CD14-positive monocyte (primary cell): ENCODE data around the gene PDE8B. TPM values are rescaled to one million over a fixed set of nuclear protein-coding genes. Genes with fewer than 3 reads are reported as not detected.

Experiments
- DNase-seq, 3 donors: peaks; one replicate each; pipeline ENCODE4 v3.0.0-alpha.2; 2011 to 2022
- H2AFZ ChIP-seq: 2 replicates; pipeline ENCODE4 v1.6.0; 2012; ENCODE audit warnings: mild to moderate bottlenecking, low read depth, low read length, inconsistent platforms; ENCODE audit not compliant: insufficient read depth, poor library complexity, severe bottlenecking
- H3K27ac ChIP-seq, 2 donors: 1 replicate in 1 of 2; 2 replicates in 1 of 2; pipeline ENCODE4 v1.5.1; 2012 to 2013; ENCODE audit warnings: low read length in 2 of 2, control low read depth in 1 of 2, inconsistent platforms in 1 of 2, low read depth in 1 of 2, mild to moderate bottlenecking in 1 of 2
- H3K27me3 ChIP-seq, 2 donors: one replicate each; pipeline versions ENCODE4 v1.6.0 to v1.6.1; 2011 to 2013; ENCODE audit warnings: low read length in 2 of 2; ENCODE audit not compliant: control insufficient read depth in 2 of 2, insufficient read depth in 2 of 2
- H3K36me3 ChIP-seq, 2 donors: replicated peaks in 1 of 2; 1 replicate in 1 of 2; 2 replicates in 1 of 2; pipeline versions ENCODE4 v1.5.1 to v1.6.1; 2012 to 2013; ENCODE audit warnings: low read length in 2 of 2, control low read depth in 1 of 2, inconsistent platforms in 1 of 2, mild to moderate bottlenecking in 1 of 2; ENCODE audit not compliant: insufficient read depth in 2 of 2, control insufficient read depth in 1 of 2
- H3K4me1 ChIP-seq, 2 donors: 1 replicate in 1 of 2; 2 replicates in 1 of 2; pipeline versions ENCODE4 v1.5.1 to v1.6.1; 2012 to 2013; ENCODE audit warnings: low read length in 2 of 2, control low read depth in 1 of 2, inconsistent platforms in 1 of 2, mild to moderate bottlenecking in 1 of 2, moderate library complexity in 1 of 2; ENCODE audit not compliant: insufficient read depth in 2 of 2, control insufficient read depth in 1 of 2
- H3K4me2 ChIP-seq: replicated peaks from 2 replicates; pipeline ENCODE3; 2012; ENCODE audit warnings: low read length, moderate library complexity, mild to moderate bottlenecking; ENCODE audit not compliant: poor library complexity, severe bottlenecking; ENCODE audit errors: extremely low read depth
- H3K4me3 ChIP-seq, 3 experiments: fragments of 200-600 bp in 1 of 3; sonication (generic) in 1 of 3; replicated peaks in 1 of 3; 1 replicate in 2 of 3; 2 replicates in 1 of 3; pipeline ENCODE4 v1.5.1; 2011 to 2013; ENCODE audit warnings: low read length in 3 of 3, mild to moderate bottlenecking in 3 of 3, control low read depth in 2 of 3, low read depth in 2 of 3, inconsistent platforms in 1 of 3, moderate library complexity in 1 of 3
- H3K79me2 ChIP-seq: 2 replicates; pipeline ENCODE4 v1.6.0; 2012; ENCODE audit warnings: mild to moderate bottlenecking, control low read depth, inconsistent platforms, low read length, moderate library complexity; ENCODE audit not compliant: insufficient read depth
- H3K9ac ChIP-seq: 2 replicates; pipeline ENCODE4 v1.6.0; 2017; ENCODE audit warnings: low read length, mild to moderate bottlenecking; ENCODE audit not compliant: insufficient read depth, poor library complexity, severe bottlenecking
- H3K9me3 ChIP-seq, 2 donors: replicated peaks in 1 of 2; 1 replicate in 1 of 2; 2 replicates in 1 of 2; pipeline versions ENCODE4 v1.5.1 to v1.6.1; 2012 to 2013; ENCODE audit warnings: low read length in 2 of 2, control low read depth in 1 of 2; ENCODE audit not compliant: control insufficient read depth in 1 of 2, insufficient read depth in 1 of 2
- H4K20me1 ChIP-seq: 2 replicates; pipeline ENCODE4 v1.6.0; 2012; ENCODE audit warnings: mild to moderate bottlenecking, low read length, control low read depth, moderate library complexity; ENCODE audit not compliant: insufficient read depth
- H3K27ac Mint-ChIP-seq, 7 donors: one replicate each; pipeline ENCODE4 v1.8.0; 2020; ENCODE audit warnings: mild to moderate bottlenecking in 7 of 7, mixed read lengths in 7 of 7, moderate library complexity in 6 of 7, inconsistent platforms in 2 of 7
- H3K27me3 Mint-ChIP-seq, 3 donors: one replicate each; pipeline ENCODE4 v1.8.0; 2021 to 2022; ENCODE audit warnings: low read depth in 3 of 3, mild to moderate bottlenecking in 3 of 3, mixed read lengths in 3 of 3, moderate library complexity in 3 of 3, inconsistent platforms in 1 of 3
- H3K36me3 Mint-ChIP-seq, 2 donors: one replicate each; pipeline ENCODE4 v1.8.0; 2020; ENCODE audit warnings: mixed read lengths in 2 of 2, inconsistent platforms in 1 of 2, mild to moderate bottlenecking in 1 of 2
- H3K4me1 Mint-ChIP-seq: one replicate; pipeline ENCODE4 v1.8.0; 2020; ENCODE audit warnings: mild to moderate bottlenecking, mixed read lengths
- H3K4me3 Mint-ChIP-seq, 2 donors: one replicate each; pipeline ENCODE4 v1.8.0; 2020; ENCODE audit warnings: mild to moderate bottlenecking in 2 of 2, mixed read lengths in 2 of 2, moderate library complexity in 1 of 2
- H3K9me3 Mint-ChIP-seq, 7 donors: one replicate each; pipeline ENCODE4 v1.8.0; 2020 to 2022; ENCODE audit warnings: mixed read lengths in 7 of 7, mild to moderate bottlenecking in 6 of 7, moderate library complexity in 6 of 7, inconsistent platforms in 2 of 7
- WGBS: methylation state at CpG from one replicate; pipeline ENCODE4 v1.1.5; 2013; ENCODE audit warnings: missing lambda C conversion rate; ENCODE audit not compliant: insufficient coverage; 5-methylcytosine and 5-hydroxymethylcytosine counted together
- intact Hi-C, 2 donors: fragments of 100-400 bp; cut with micrococcal nuclease; formaldehyde crosslinking; loops; one replicate each; pipeline versions ENCODE4 v1.15.0 to v1.15.1; 2023
- polyA plus RNA-seq, 3 donors: library from polyadenylated mRNA; depleted of rRNA in 1 of 3; unstranded in 2 of 3; stranded (reverse) in 1 of 3; fragments of 300-500 nt in 2 of 3; fragments of >200 nt in 1 of 3; fragmentation: Illumina TruSeq in 2 of 3; gene quantifications; 1 replicate in 2 of 3; 2 replicates in 1 of 3; pipeline ENCODE4 v1.2.3, GENCODE V29; 2012 to 2021
- TF ChIP-seq, protein P1 (sequence below): fragments of 200-600 bp; IDR thresholded peaks from one replicate; pipeline ENCODE4 v1.8.0; 2022; ENCODE audit warnings: antibody characterized with exemption, mild to moderate bottlenecking

The PDE8B gene
- polyA plus RNA-seq, 3 donors, result 0.11 to 0.61 (median 0.29) TPM

DNA sequence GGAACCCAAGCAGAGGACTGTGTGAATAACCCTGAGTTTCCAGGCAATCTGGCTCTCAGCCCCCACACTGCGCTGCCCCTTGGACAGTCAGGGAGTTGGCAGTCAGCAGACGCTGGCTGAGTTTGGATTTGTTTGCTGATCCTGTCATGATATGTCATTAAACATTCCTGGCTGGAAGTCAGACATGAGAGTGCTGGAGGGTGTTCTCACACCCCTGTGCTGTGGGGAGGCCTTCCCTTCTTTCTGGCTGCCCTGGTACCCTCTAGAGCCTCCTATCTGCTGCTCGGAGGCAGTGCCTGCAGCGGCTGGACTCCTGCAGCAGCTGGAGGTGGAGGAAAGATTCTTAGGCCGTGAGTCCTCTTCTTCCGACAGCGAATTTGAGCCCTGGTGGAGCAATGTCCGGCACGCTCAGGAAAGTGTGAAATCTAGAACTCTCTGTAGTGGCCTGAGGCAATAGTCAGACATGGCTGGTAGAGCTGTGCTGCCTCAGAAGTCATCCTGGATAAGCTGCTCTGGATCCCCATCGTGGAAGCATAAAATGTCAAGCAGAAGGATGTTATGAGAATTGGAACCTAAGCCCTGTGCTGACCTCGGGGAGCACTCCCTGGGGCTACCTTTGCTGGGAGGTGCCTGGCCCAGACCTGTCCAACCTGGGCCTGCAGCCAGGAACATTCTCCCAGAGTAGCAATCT, 72.0 kb downstream of the PDE8B start:
- H3K4me1 ChIP-seq, result no peaks in the 10 kb centered on the region
- H2AFZ ChIP-seq, result no peak overlapping the region
- no peak overlapping the region for H3K4me2 ChIP-seq
- Mint-ChIP-seq H3K4me3 (no peak overlapping the region), H3K27ac (no peak overlapping the region), H3K9me3 (no peaks in the 10 kb centered on the region), H3K4me1 (peaks cover 16% of the 10 kb centered on the region), H3K27me3 (no peaks in the 10 kb centered on the region), H3K36me3 (no peaks in the 10 kb centered on the region)
- no peak overlapping the region for H3K4me3 ChIP-seq
- no peak overlapping the region for H3K27ac ChIP-seq
- no peaks in the 10 kb centered on the region for H4K20me1 ChIP-seq
- intact Hi-C loops, result no loop called here
- H3K79me2 ChIP-seq, result no peaks in the 10 kb centered on the region
- H3K9me3 ChIP-seq, result no peaks in the 10 kb centered on the region
- TF ChIP-seq, protein P1, sequence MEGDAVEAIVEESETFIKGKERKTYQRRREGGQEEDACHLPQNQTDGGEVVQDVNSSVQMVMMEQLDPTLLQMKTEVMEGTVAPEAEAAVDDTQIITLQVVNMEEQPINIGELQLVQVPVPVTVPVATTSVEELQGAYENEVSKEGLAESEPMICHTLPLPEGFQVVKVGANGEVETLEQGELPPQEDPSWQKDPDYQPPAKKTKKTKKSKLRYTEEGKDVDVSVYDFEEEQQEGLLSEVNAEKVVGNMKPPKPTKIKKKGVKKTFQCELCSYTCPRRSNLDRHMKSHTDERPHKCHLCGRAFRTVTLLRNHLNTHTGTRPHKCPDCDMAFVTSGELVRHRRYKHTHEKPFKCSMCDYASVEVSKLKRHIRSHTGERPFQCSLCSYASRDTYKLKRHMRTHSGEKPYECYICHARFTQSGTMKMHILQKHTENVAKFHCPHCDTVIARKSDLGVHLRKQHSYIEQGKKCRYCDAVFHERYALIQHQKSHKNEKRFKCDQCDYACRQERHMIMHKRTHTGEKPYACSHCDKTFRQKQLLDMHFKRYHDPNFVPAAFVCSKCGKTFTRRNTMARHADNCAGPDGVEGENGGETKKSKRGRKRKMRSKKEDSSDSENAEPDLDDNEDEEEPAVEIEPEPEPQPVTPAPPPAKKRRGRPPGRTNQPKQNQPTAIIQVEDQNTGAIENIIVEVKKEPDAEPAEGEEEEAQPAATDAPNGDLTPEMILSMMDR, result no peak
- WGBS, result 91% methylated on average over 6 of the region's 11 CpGs
- no peak overlapping the region for H3K9ac ChIP-seq
- no peak for DNase-seq
- H3K27me3 ChIP-seq, result no peaks in the 10 kb centered on the region
- no peaks in the 10 kb centered on the region for H3K36me3 ChIP-seq

DNA sequence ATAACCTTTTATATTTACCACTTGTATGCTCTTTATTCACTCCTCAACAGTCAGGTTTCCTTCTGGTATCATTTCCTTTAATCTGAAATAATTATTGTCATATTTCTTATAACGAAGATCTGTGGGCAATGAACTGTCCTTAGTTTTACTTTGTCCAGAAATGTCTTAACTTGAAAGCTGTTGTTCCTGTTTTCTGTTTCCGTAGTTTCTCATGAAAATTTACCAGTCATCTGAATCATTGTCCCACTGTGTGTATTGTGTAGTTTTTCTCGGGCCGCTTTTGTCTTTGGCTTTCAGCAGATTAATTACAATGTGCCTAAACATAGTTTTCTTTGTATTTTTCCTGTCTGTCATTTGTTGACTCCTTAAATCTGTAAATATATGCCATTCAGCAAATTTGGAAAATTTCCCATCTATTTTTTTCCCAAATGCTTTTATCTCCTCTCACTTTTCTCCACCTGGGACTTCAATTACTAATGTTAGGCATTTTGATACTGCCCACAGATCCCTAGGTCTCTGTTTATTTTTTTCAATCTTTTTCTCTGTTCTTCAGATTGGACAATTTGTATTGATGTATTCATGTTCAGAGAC, 74.9 kb downstream of the PDE8B start:
- intact Hi-C loops, result no loop called here
- Histone ChIP-seq H3K79me2 (no peaks in the 10 kb centered on the region), H3K9me3 (no peaks in the 10 kb centered on the region), H3K27ac (no peak overlapping the region), H3K4me3 (no peak overlapping the region), H4K20me1 (no peaks in the 10 kb centered on the region), H3K27me3 (no peaks in the 10 kb centered on the region), H2AFZ (no peak overlapping the region), H3K36me3 (no peaks in the 10 kb centered on the region), H3K4me2 (no peak overlapping the region), H3K4me1 (no peaks in the 10 kb centered on the region), H3K9ac (no peak overlapping the region)
- TF ChIP-seq, protein P1, result no peak
- peak overlapping the region in 1 of 7 donors; percentile 42 for H3K27ac Mint-ChIP-seq
- H3K4me3 Mint-ChIP-seq, result peak overlapping the region in 1 of 2 donors; percentile 59
- H3K36me3 Mint-ChIP-seq, result no peaks in the 10 kb centered on the region
- H3K9me3 Mint-ChIP-seq, result no peaks in the 10 kb centered on the region
- no peaks in the 10 kb centered on the region for H3K27me3 Mint-ChIP-seq
- 60% methylated on average over 1 of the region's 4 CpGs for WGBS
- DNase-seq, result no peak
- H3K4me1 Mint-ChIP-seq, result peaks cover 16% of the 10 kb centered on the region
